Neural cell (in vitro differentiated cells): ENCODE results near the gene CCND1.

Source experiments
- CTCF ChIP-seq: fragments of 450-650 bp; IDR thresholded peaks from 2 replicates; pipeline ENCODE4 v1.5.1; 2014; ENCODE audit warnings: antibody characterized with exemption, mild to moderate bottlenecking, moderate library complexity; ENCODE audit not compliant: poor library complexity, severe bottlenecking
- EP300 ChIP-seq: fragments of 450-650 bp; conservative IDR thresholded peaks from 2 replicates; pipeline ENCODE4 v1.6.1; 2014; ENCODE audit warnings: antibody characterized with exemption, mild to moderate bottlenecking, moderate library complexity; ENCODE audit not compliant: poor library complexity, severe bottlenecking
- EZH2 ChIP-seq: fragments of 200-600, 300-800 bp; shearing (Covaris generic), sonication (generic); IDR thresholded peaks from 2 replicates; pipeline ENCODE4 v1.6.1; 2014; ENCODE audit warnings: antibody characterized with exemption, low read length, borderline replicate concordance, mild to moderate bottlenecking; ENCODE audit not compliant: insufficient read depth, poor library complexity, severe bottlenecking
- POLR2AphosphoS5 ChIP-seq: IDR thresholded peaks from 2 replicates; pipeline ENCODE4 v1.6.1; 2012
- RAD21 ChIP-seq: fragments of 450-650 bp; conservative IDR thresholded peaks from 2 replicates; pipeline ENCODE4 v1.6.1; 2014; ENCODE audit warnings: antibody characterized with exemption, mild to moderate bottlenecking, moderate library complexity
- SMC3 ChIP-seq: fragments of 450-650 bp; conservative IDR thresholded peaks from 2 replicates; pipeline ENCODE4 v1.6.1; 2014; ENCODE audit warnings: antibody characterized with exemption, mild to moderate bottlenecking, moderate library complexity; ENCODE audit not compliant: poor library complexity

GRCh38 chr11:69627551-69627950, 13.4 kb upstream of the CCND1 start:
- TF ChIP-seq POLR2AphosphoS5, result no peak
- no peak for TF ChIP-seq CTCF
- TF ChIP-seq SMC3, result no peak
- TF ChIP-seq EZH2, result no peak
- no peak for TF ChIP-seq RAD21
- TF ChIP-seq EP300, result no peak
